GM12878 (cell line): ENCODE data around the gene EFCAB8. TPM values are rescaled to one million over a fixed set of nuclear protein-coding genes. Genes with fewer than 3 reads are reported as not detected.

ENCODE experiments used
- ATAC-seq: fragments of 200-7000 bp; cut with Tn5 transposase; 3 replicates; pipeline ENCODE4 v1.9.1; 2020; ENCODE audit warnings: mild to moderate bottlenecking, moderate library complexity
- BruUV-seq: library from RNA; stranded (reverse); fragments of 400-500 nt; replicated peaks from 2 replicates; lab custom pipeline; 2021; lab: Mats Ljungman, UMichigan
- CTCF ChIA-PET: fragments of 300-600 bp; sonication (Branson Sonifier 250); formaldehyde crosslinking; extraction: SDS; loops from one replicate; lab custom pipeline; 2021; ENCODE audit warnings: inconsistent platforms; lab: Yijun Ruan, JAX
- POLR2A ChIA-PET: fragments of 350-600 bp; formaldehyde crosslinking; extraction: SDS; loops from one replicate; lab custom pipeline; 2021; ENCODE audit warnings: inconsistent platforms; lab: Charles Lee
- RAD21 ChIA-PET: fragments of 300-600 bp; sonication (Branson Sonifier 250); formaldehyde crosslinking; loops from one replicate; lab custom pipeline; 2023; ENCODE audit warnings: antibody characterized with exemption; ENCODE audit not compliant: unreplicated experiment; lab: Charles Lee
- SMC1A ChIA-PET: fragments of 300-600 bp; sonication (Branson Sonifier 250); formaldehyde crosslinking; loops from one replicate; lab custom pipeline; 2023; ENCODE audit not compliant: unreplicated experiment, uncharacterized antibody; lab: Charles Lee
- DNase-seq: peaks from one replicate; pipeline ENCODE4 v3.0.0-alpha.2; 2011; ENCODE audit warnings: low read depth, low spot score
- FAIRE-seq: peaks from 3 replicates; lab custom pipeline; 2011; peaks lifted over from hg19 to GRCh38; lab: Jason Lieb, UNC
- H2AFZ ChIP-seq: 2 replicates; pipeline ENCODE4 v1.6.0; 2011; ENCODE audit warnings: low read depth, low read length, control low read depth; ENCODE audit not compliant: control insufficient read depth
- H3K27ac ChIP-seq: 2 replicates; pipeline ENCODE4 v1.5.1; 2011; ENCODE audit warnings: control low read depth; ENCODE audit not compliant: control insufficient read depth, insufficient read depth
- H3K27me3 ChIP-seq, 2 experiments: replicated peaks in 1 of 2; 2 replicates each; pipeline versions ENCODE4 v1.6.0 to v1.6.1; 2011; ENCODE audit warnings: low read length in 1 of 2; ENCODE audit not compliant: control insufficient read depth in 2 of 2, insufficient read depth in 2 of 2
- H3K36me3 ChIP-seq, 2 experiments: 2 replicates each; pipeline ENCODE4 v1.5.1; 2011; ENCODE audit warnings: low read length in 1 of 2; ENCODE audit not compliant: control insufficient read depth in 2 of 2, insufficient read depth in 2 of 2
- H3K4me1 ChIP-seq: 2 replicates; pipeline ENCODE4 v1.6.1; 2011; ENCODE audit warnings: mild to moderate bottlenecking, low read length, moderate library complexity, mixed read lengths; ENCODE audit not compliant: control insufficient read depth, insufficient read depth
- H3K4me2 ChIP-seq: 2 replicates; pipeline ENCODE4 v1.6.0; 2011; ENCODE audit warnings: control low read depth; ENCODE audit not compliant: control insufficient read depth, insufficient read depth
- H3K4me3 ChIP-seq: fragments of 200-600 bp; sonication (generic); 2 replicates; pipeline ENCODE4 v1.5.1; 2016
- H3K79me2 ChIP-seq: 2 replicates; pipeline ENCODE4 v1.6.0; 2011; ENCODE audit warnings: low read length; ENCODE audit not compliant: control insufficient read depth, insufficient read depth
- H3K9ac ChIP-seq: 2 replicates; pipeline ENCODE4 v1.8.0; 2011; ENCODE audit warnings: low read length, control low read depth, mixed read lengths; ENCODE audit not compliant: control insufficient read depth, insufficient read depth
- H3K9me3 ChIP-seq: replicated peaks from 3 replicates; pipeline ENCODE4 v1.5.1; 2011; ENCODE audit warnings: mild to moderate bottlenecking, low read length; ENCODE audit not compliant: control insufficient read depth, insufficient read depth
- H4K20me1 ChIP-seq: 2 replicates; pipeline ENCODE4 v1.6.0; 2011; ENCODE audit not compliant: control insufficient read depth, insufficient read depth
- CBX5 ChIP-seq: sonication (generic); IDR thresholded peaks from 2 replicates; pipeline ENCODE4 v1.6.1; 2016; ENCODE audit warnings: low read depth, moderate library complexity, mild to moderate bottlenecking, inconsistent platforms
- SREBF1 ChIP-seq: IDR thresholded peaks from 2 replicates; pipeline ENCODE4 v1.6.1; 2012; ENCODE audit warnings: mild to moderate bottlenecking, low read length
- WRNIP1 ChIP-seq: IDR thresholded peaks from 2 replicates; pipeline ENCODE4 v1.6.1; 2011; ENCODE audit warnings: low read depth, low read length, improper control_type of control experiment, borderline replicate concordance
- ZSCAN29 ChIP-seq: fragments of 450-650 bp; IDR thresholded peaks from 2 replicates; pipeline ENCODE4 v1.6.1; 2017; ENCODE audit warnings: mild to moderate bottlenecking, moderate library complexity
- WGBS: methylation state at CpG from one replicate; pipeline ENCODE4 v1.1.6; 2016; ENCODE audit warnings: low lambda C conversion rate; ENCODE audit not compliant: insufficient replicate concordance, insufficient coverage; ENCODE audit errors: missing lambda C conversion rate; 5-methylcytosine and 5-hydroxymethylcytosine counted together
- in situ Hi-C: fragments of 300-500 bp; cut with MboI; formaldehyde crosslinking; loops from 9 replicates; pipeline ENCODE4 v1.14.3; 2018; ENCODE audit warnings: mixed read lengths
- intact Hi-C: fragments of 100-400 bp; cut with micrococcal nuclease; formaldehyde crosslinking; loops from one replicate; pipeline ENCODE4 v1.14.2; 2022; ENCODE audit not compliant: unreplicated experiment
- polyA plus RNA-seq, 11 experiments: library from polyadenylated mRNA; depleted of rRNA in 4 of 11; unstranded in 6 of 11; stranded (reverse) in 5 of 11; fragments of >200 nt; fragmentation: Nextera tagmentation in 4 of 11; fragmentation: Illumina TruSeq in 1 of 11; extraction: Ambion mirVana in 4 of 11; extraction: Trizol in 1 of 11; gene quantifications; 1 replicate in 1 of 11; 2 replicates in 10 of 11; pipeline versions ENCODE4 v1.2.1 to v1.2.3, GENCODE V29; 2011 to 2016; ENCODE audit warnings: inconsistent platforms in 2 of 11, missing spikeins in 2 of 11, low read depth in 1 of 11
- total RNA-seq, 4 experiments: library from RNA; depleted of rRNA in 3 of 4; stranded (reverse); fragments of >200 nt in 3 of 4; fragmentation: Illumina TruSeq in 1 of 4; extraction: Trizol in 1 of 4; gene quantifications; 2 replicates each; pipeline versions ENCODE4 v1.2.1 to v1.2.3, GENCODE V29; 2013 to 2021
- TF ChIP-seq, protein P1 (sequence below), 3 experiments: IDR thresholded peaks in 2 of 3; conservative IDR thresholded peaks in 1 of 3; 2 replicates each; pipeline ENCODE4 v1.5.1; 2011; ENCODE audit warnings: low read depth in 3 of 3, low read length in 3 of 3, mild to moderate bottlenecking in 3 of 3, control low read depth in 2 of 3, moderate library complexity in 2 of 3, inconsistent platforms in 1 of 3, mixed read lengths in 1 of 3; ENCODE audit not compliant: control insufficient read depth in 2 of 3, insufficient read depth in 1 of 3; ENCODE audit errors: extremely low read depth in 1 of 3

EFCAB8 gene
- total and polyA plus RNA-seq, 10 of the 15 experiments (the other 5 are each of a cell fraction or from before 2014, with no cell fraction given), result 0.04 to 0.18 (median 0.06) TPM; not detected in 4

DNA sequence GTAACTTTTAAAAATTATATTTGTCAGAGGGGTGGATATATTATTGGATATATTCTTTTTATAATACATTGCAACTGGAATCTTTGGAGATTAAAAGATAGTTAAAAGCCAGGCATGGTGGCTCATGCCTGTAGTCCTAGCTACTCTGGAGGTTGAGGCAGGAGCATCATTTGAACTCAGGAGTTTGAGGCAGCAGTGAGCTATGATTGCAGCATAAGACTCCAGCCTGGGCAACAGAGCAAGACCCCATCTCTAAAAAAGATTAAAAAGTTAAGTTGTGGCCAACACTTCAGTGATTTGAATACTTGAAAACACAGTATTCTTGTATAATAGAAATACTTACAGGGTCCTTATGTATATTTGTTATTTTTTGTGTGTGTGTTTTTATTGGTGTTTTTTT, 23.8 kb upstream of the EFCAB8 start (continued):
- TF ChIP-seq SREBF1 (no peak), ZSCAN29 (no peak)

DNA sequence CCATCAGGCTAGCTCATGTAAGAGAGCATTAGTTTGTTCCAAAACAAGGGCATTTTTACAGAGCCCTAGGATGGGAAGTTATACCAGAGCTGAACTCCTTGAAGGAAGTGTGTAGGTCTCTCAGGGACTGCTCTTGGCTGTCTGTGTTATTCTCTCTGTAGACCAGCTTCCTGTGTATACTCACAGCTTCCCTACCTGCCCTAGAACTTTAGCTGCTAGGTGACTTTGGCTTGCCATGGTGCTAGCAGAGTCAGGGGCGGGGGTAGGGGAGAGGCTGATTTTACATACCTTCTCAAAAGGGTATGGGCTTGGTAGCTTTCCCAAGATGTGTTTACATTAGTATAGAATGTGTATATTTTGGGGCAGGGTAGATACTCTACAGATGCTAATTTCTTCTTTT, 21.6 kb upstream of the EFCAB8 start:
- ChIA-PET SMC1A (interaction anchor here (1.1 kb wide), 1 partner anchor 16 kb away, joined by 3 read pairs; no protein-coding TSS in a partner anchor), POLR2A (no interaction called here), CTCF (interaction anchor here (1.0 kb wide), 1 partner anchor 47 kb away, joined by 4 read pairs; no protein-coding TSS in a partner anchor), RAD21 (no interaction called here)
- FAIRE-seq (no peak), ATAC-seq (no peak), DNase-seq (no peak)
- H3K9ac ChIP-seq, result no peak overlapping the region
- H3K4me2 ChIP-seq, result no peak overlapping the region
- 100% methylated on average over 1 of the region's 1 CpG for WGBS
- H3K9me3 ChIP-seq, result no peaks in the 10 kb centered on the region
- H4K20me1 ChIP-seq, result no peaks in the 10 kb centered on the region; the same call in 1 of the 2 replicates
- H3K27ac ChIP-seq, result no peak overlapping the region
- no peak overlapping the region for H2AFZ ChIP-seq
- TF ChIP-seq CBX5, result no peak
- TF ChIP-seq, protein P1, sequence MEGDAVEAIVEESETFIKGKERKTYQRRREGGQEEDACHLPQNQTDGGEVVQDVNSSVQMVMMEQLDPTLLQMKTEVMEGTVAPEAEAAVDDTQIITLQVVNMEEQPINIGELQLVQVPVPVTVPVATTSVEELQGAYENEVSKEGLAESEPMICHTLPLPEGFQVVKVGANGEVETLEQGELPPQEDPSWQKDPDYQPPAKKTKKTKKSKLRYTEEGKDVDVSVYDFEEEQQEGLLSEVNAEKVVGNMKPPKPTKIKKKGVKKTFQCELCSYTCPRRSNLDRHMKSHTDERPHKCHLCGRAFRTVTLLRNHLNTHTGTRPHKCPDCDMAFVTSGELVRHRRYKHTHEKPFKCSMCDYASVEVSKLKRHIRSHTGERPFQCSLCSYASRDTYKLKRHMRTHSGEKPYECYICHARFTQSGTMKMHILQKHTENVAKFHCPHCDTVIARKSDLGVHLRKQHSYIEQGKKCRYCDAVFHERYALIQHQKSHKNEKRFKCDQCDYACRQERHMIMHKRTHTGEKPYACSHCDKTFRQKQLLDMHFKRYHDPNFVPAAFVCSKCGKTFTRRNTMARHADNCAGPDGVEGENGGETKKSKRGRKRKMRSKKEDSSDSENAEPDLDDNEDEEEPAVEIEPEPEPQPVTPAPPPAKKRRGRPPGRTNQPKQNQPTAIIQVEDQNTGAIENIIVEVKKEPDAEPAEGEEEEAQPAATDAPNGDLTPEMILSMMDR (IDR thresholded peaks at IDR 0.05 in 2 of 3, conservative IDR thresholded peaks at IDR 0.05 in 1 of 3; ENCODE audit: control insufficient read depth in 2 of 3, extremely low read depth in 1 of 3, insufficient read depth in 1 of 3, low read depth in 3 of 3, low read length in 3 of 3), result no peak
- TF ChIP-seq WRNIP1, result no peak
- H3K79me2 ChIP-seq, result peaks cover 3% of the 10 kb centered on the region
- H3K4me1 ChIP-seq, result no peaks in the 10 kb centered on the region; the same call in 1 of the 2 replicates
- in situ Hi-C loops (no loop called here), intact Hi-C loops (no loop called here)
- no TSS peak for BruUV-seq
- H3K27me3 ChIP-seq, result no peaks in the 10 kb centered on the region
- H3K4me3 ChIP-seq, result no peak overlapping the region
- H3K36me3 ChIP-seq, result peaks cover 20 to 44% of the 10 kb centered on the region in 2 experiments
